Mesodermal cell (in vitro differentiated cells): ENCODE measurements around the gene CTNND1. TPM values are rescaled to one million over a fixed set of nuclear protein-coding genes. Genes with fewer than 3 reads are reported as not detected.
A peak's percentile ranks its signal among the peaks of the same experiment; 100 is the strongest.
"Not testable (repeated sequence)": the region's sequence is repeated elsewhere in the genome, so short reads cannot be mapped to it uniquely, and the experiment has no call there.

Experiments used
- H3K27ac ChIP-seq: 2 replicates; pipeline ENCODE4 v1.7.0; 2013; ENCODE audit warnings: mild to moderate bottlenecking, low read depth, low read length, moderate library complexity; ENCODE audit not compliant: severe bottlenecking
- H3K36me3 ChIP-seq: 2 replicates; pipeline ENCODE4 v1.7.1; 2013; ENCODE audit warnings: mild to moderate bottlenecking, low read length, moderate library complexity; ENCODE audit not compliant: control insufficient read depth, insufficient read depth
- H3K4me1 ChIP-seq: one replicate; pipeline ENCODE4 v1.7.1; 2013; ENCODE audit warnings: mild to moderate bottlenecking, low read length; ENCODE audit not compliant: insufficient read depth, control insufficient read depth, poor library complexity, severe bottlenecking
- H3K4me3 ChIP-seq: 2 replicates; pipeline ENCODE4 v1.7.0; 2013; ENCODE audit warnings: low read length, control low read depth, mild to moderate bottlenecking; ENCODE audit not compliant: insufficient read depth, poor library complexity, severe bottlenecking; ENCODE audit errors: extremely low read depth
- H3K9me3 ChIP-seq: 2 replicates; pipeline ENCODE4 v1.7.1; 2013; ENCODE audit warnings: mild to moderate bottlenecking, low read length, moderate library complexity; ENCODE audit not compliant: control insufficient read depth
- WGBS, 2 experiments: methylation state at CpG; one replicate each; pipeline ENCODE4 v1.1.5; 2013; ENCODE audit warnings: missing lambda C conversion rate in 2 of 2; ENCODE audit not compliant: insufficient coverage in 2 of 2; 5-methylcytosine and 5-hydroxymethylcytosine counted together
- polyA plus RNA-seq, 2 experiments: library from polyadenylated mRNA; stranded (reverse); fragments of 50-300 nt; gene quantifications; one replicate each; pipeline ENCODE4 v1.2.3, GENCODE V29; 2013

The CTNND1 gene
- polyA plus RNA-seq (2013, experiment 1 of 2) = 149 TPM
- polyA plus RNA-seq (2013, experiment 2 of 2) = 130 TPM

- Histone ChIP-seq H3K36me3 (peaks cover 16% of the 10 kb centered on the region), H3K4me1 (peaks cover 11% of the 10 kb centered on the region), H3K4me3 (peak within 1 kb of the TSS; percentile 78), H3K9me3 (no peaks in the 10 kb centered on the region), H3K27ac (peak within 1 kb of the TSS; percentile 94)
- 0 to 7% methylated on average over 5 to 9 of the region's 13 CpGs for WGBS, 2 experiments
These were observed at the start of gene CTNND1 for GRCh38 chr11:57761301-57762234. Gene CTNND1 (plus strand): TSS chr11:57761802. CDS start chr11:57791479, 29,677 bp downstream.

GRCh38 chr11:57712256-57713150 lies 49.1 kb upstream of the CTNND1 start, which contains the start of gene TMX2:
Gene TMX2 (plus strand): TSS chr11:57712593. CDS start chr11:57712619, 26 bp downstream.
- peaks cover 30% of the 10 kb centered on the region for H3K36me3 ChIP-seq
- H3K4me3 ChIP-seq = peak within 1 kb of the TSS; percentile 94
- WGBS, 2 experiments = 0% methylated on average over 40 to 42 of the region's 53 CpGs
- H3K27ac ChIP-seq = peak within 1 kb of the TSS; percentile 92
- H3K4me1 ChIP-seq = peaks cover 5% of the 10 kb centered on the region
- no peaks in the 10 kb centered on the region for H3K9me3 ChIP-seq

GRCh38 chr11:57713835-57714234 lies 47.8 kb upstream of the CTNND1 start:
- peaks cover 5% of the 10 kb centered on the region for H3K4me1 ChIP-seq
- H3K4me3 ChIP-seq = peak overlapping the region; percentile 94
- no peaks in the 10 kb centered on the region for H3K9me3 ChIP-seq
- 100% methylated on average over 2 of the region's 2 CpGs for WGBS, 2 experiments
- H3K27ac ChIP-seq = no peak overlapping the region
- H3K36me3 ChIP-seq = peaks cover 36% of the 10 kb centered on the region

GRCh38 chr11:57716726-57717125 lies 44.9 kb upstream of the CTNND1 start:
- H3K4me3 ChIP-seq = not testable (repeated sequence)
- 96% methylated on average over 5 of the region's 34 CpGs; no CpG with 5 or more reads in 1 of the 2 experiments for WGBS, 2 experiments

GRCh38 chr11:57727185-57727584 lies 34.4 kb upstream of the CTNND1 start:
- Histone ChIP-seq H3K36me3 (peaks cover 34% of the 10 kb centered on the region), H3K27ac (no peak overlapping the region), H3K4me1 (no peaks in the 10 kb centered on the region), H3K9me3 (no peaks in the 10 kb centered on the region), H3K4me3 (no peak overlapping the region)
- no CpG with 5 or more reads among the region's 2 CpGs for WGBS, 2 experiments

More at GRCh38 chr11:57716726-57717125, 44.9 kb upstream of the CTNND1 start:
- H3K27ac ChIP-seq, H3K4me1 ChIP-seq, H3K9me3 ChIP-seq: not testable (repeated sequence)
- peaks cover 50% of the 10 kb centered on the region for H3K36me3 ChIP-seq

GRCh38 chr11:57728829-57729228 lies 32.8 kb upstream of the CTNND1 start:
- WGBS, 2 experiments = 75 to 87% methylated on average over 2 to 5 of the region's 7 CpGs
- no peak overlapping the region for H3K4me3 ChIP-seq
- H3K4me1 ChIP-seq = no peaks in the 10 kb centered on the region
- no peaks in the 10 kb centered on the region for H3K9me3 ChIP-seq
- no peak overlapping the region for H3K27ac ChIP-seq
- H3K36me3 ChIP-seq = peaks cover 33% of the 10 kb centered on the region

- H3K27ac ChIP-seq = no peak overlapping the region
- no peak overlapping the region for H3K4me3 ChIP-seq
- H3K36me3 ChIP-seq = peaks cover 32% of the 10 kb centered on the region
- H3K9me3 ChIP-seq = no peaks in the 10 kb centered on the region
- no peaks in the 10 kb centered on the region for H3K4me1 ChIP-seq
- 100% methylated on average over 4 of the region's 7 CpGs for WGBS, 2 experiments
These were observed 32.1 kb upstream of the CTNND1 start for GRCh38 chr11:57729479-57729878.

GRCh38 chr11:57732661-57733060 lies 28.9 kb upstream of the CTNND1 start:
- Histone ChIP-seq H3K9me3 (no peaks in the 10 kb centered on the region), H3K4me1 (no peaks in the 10 kb centered on the region), H3K36me3 (peaks cover 24% of the 10 kb centered on the region), H3K4me3 (no peak overlapping the region), H3K27ac (no peak overlapping the region)
- 100% methylated on average over 1 of the region's 1 CpG; no CpG with 5 or more reads in 1 of the 2 experiments for WGBS, 2 experiments

GRCh38 chr11:57735619-57736298 lies 25.8 kb upstream of the CTNND1 start:
- peaks cover under 1% of the 10 kb centered on the region for H3K4me1 ChIP-seq
- no peaks in the 10 kb centered on the region for H3K9me3 ChIP-seq
- 79 to 80% methylated on average over 3 of the region's 3 CpGs for WGBS, 2 experiments
- H3K27ac ChIP-seq = no peak overlapping the region
- H3K36me3 ChIP-seq = peaks cover 38% of the 10 kb centered on the region
- no peak overlapping the region for H3K4me3 ChIP-seq
